Stimulated activated CD4-positive, alpha-beta T cell treated with anti-CD3 and anti-CD28 coated beads, Interleukin-1b, Interleukin-23, amount 100 ng/mL, for 48 hours (primary cell): ENCODE measurements around the gene NPHS2.
"Not testable (repeated sequence)": the region's sequence is repeated elsewhere in the genome, so short reads cannot be mapped to it uniquely, and the experiment has no call there.

Source experiments
- DNase-seq: peaks from one replicate; pipeline ENCODE4 v3.0.0-alpha.2; 2020

Gene NPHS2

DNA sequence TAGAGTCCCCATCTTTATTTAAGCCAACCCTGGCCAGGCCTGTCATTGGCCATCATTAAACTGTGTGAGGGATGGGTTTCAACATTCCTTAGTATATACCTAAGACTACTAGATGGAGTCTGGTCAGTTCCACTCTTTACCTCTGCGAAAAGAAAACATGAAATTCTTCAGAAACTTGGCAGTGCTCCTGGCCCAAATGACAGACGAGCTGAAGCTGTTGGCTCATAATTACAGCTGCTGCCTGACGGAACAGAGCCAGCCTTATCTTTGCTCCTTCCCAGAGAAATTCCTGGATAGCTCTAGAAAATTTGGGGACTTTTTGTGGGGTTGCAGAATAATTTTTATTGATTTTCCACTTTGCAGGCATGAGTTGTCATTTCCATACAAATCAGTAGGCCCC, 30.4 kb downstream of the NPHS2 start:
- no peak for DNase-seq

DNA sequence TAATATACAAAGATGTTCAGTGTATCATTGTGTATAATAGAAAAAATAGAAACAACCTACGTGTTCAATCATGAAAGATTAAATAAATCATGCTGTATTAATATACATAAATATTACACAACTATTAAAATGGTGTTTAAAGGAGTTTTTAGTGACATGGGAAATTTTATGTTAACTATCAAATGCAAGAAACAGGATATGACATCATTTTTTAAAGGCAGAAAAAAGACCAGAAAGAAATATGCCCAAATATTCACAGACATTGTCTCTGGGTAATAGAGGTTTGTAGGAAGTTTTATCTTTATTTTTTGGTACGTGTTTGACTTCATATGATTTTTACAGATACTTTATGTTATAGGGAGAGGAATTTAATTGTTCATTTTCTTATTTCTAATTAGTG, 34.0 kb downstream of the NPHS2 start:
- DNase-seq: no peak

DNA sequence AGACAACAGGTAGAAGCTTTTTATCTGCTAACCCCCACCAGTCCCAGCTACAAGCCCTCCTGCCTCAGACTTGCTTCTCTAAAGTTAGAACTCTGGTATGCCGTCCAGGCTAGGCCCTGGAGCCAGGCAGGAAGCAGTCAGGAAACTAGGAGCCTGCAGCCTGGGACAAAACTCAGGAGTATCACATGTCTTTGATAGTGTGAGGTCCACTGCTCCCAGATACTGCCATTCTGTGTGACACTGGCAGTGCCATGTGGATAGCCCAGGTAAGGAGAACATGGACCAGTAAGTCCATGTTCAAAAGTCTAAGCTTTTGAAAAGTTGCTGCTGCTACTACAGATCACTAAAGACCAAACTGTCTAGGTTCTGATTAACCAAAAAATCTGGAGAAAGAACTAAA, 45.4 kb downstream of the NPHS2 start:
- DNase-seq: no peak

GRCh38 chr1:179529482-179530195, 46.1 kb downstream of the NPHS2 start:
- DNase-seq: no peak

- not testable (repeated sequence) for DNase-seq
These were observed 57.2 kb downstream of the NPHS2 start for GRCh38 chr1:179518544-179518943.

DNA sequence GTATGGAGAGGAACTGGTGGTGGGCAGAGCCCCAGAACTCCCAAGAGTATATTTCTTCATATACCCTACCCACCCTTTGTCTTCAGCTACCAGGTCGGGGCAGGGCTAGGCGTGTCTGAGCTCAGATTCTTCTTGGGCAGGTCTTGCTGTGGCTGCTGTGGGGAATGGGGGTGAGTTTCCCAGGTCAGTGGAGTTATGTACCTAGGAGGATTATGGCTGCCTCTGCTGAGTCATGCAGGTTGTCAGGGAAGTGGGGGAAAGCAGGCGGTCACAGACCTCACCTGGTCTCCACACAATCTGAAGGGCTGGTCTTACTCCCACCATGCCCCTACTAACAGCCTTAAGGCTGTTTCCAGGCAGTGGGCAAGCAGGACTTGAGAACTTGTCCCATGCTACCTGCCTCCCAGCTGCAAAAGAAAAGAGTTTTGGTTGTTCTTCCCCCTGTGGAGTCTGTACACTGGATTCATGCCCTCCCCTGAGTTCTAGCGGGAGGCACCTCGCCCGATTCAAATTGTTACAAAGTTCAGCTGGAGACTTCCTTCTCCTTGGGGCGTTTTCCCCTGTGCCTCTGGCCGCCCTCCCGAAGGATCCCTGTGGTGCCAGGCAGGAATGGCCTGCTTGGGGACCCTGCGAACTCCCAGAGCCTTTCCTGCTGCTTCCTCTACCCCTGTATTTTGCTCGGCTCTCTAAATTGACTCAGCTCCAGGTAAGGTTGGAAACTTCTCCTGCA, 58.6 kb downstream of the NPHS2 start:
- no peak for DNase-seq

DNA sequence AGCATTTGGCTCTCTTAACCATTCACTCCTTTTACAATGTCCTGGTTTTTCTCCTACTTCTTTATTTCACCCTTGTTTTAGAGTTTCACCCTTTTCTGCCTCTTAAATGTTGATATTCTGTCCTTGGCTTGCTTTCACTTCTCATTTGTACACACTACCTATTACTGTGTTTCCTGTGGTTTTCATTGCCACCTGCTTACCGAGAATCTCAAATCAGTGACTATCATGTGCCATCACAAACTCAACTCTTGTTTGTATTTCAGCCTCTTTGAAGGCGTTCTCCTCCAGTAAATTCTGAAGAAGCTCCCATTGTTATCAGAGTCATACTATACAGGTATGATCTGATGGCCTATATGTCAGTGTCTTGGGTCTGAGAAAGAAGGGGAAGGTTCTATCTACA, 65.7 kb downstream of the NPHS2 start:
- DNase-seq: no peak

DNA sequence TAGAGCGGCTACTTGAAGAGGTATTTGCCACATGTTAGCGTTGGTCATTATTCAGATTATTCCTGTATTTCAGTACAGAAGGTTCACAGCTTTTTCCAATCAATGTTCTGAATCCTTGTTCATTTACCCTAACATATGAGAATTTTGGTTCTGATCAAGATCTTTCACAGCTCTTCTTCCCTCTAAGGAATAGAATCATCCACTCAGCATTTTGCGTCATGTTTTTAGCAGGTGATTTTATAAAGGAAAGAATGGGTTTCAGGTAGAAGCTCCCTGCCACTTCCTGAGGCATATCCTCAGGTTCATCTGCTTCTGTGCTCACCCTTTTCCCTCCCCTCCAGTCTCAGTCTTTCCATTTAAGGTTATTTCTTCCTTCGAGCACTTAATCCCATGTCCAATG, 66.4 kb downstream of the NPHS2 start:
- DNase-seq: no peak

- no peak for DNase-seq
These were observed 69.5 kb downstream of the NPHS2 start for GRCh38 chr1:179506199-179506598.
